ENCODE data around the gene SLC6A18. TPM values are rescaled to one million over a fixed set of nuclear protein-coding genes. Genes with fewer than 3 reads are reported as not detected.

The SLC6A18 gene
- total RNA-seq, 8 experiments from 2014 or later: 0.14 TPM; not detected in 7

- WGBS, 10 experiments: 0 to 83% (median 25%) methylated on average over 1 to 10 of the region's 31 CpGs; no CpG with 5 or more reads in 5 of the 10 experiments
- Histone ChIP-seq H3K4me1 (replicated peaks in 1 of 2) (peaks cover 22 to 25% of the 10 kb centered on the region in 2 donors), H3K27ac (peak overlapping the region; percentile 59 to 60), H3K4me3 (no peak overlapping the region)
- in situ Hi-C loops (cut with MboI; ENCODE audit: low pct_unique_long_range_greater_than_20kb in 2 of 9, low sequenced_read_pairs in 9 of 9, unreplicated experiment in 9 of 9): loop anchor here in 1 of 9 experiments (25.0 kb wide), 1 partner anchor 454 kb away; no protein-coding TSS in a partner anchor
- ATAC-seq (replicated peaks in 6 of 8): peak in 5 of 8 experiments; percentile 87 to 93 (median 89)
These were observed 42.4 kb upstream of the SLC6A18 start for GRCh38 chr5:1182633-1183423.

- WGBS, 10 experiments: 0 to 8% methylated on average over 1 to 2 of the region's 18 CpGs; no CpG with 5 or more reads in 8 of the 10 experiments
- H3K4me3 ChIP-seq: no peak overlapping the region
- ATAC-seq (replicated peaks in 6 of 8): peak in 5 of 8 experiments; percentile 58 to 65 (median 59)
- peak overlapping the region; percentile 59 to 60 for H3K27ac ChIP-seq
- in situ Hi-C loops (cut with MboI; ENCODE audit: low pct_unique_long_range_greater_than_20kb in 2 of 9, low sequenced_read_pairs in 9 of 9, unreplicated experiment in 9 of 9): loop anchor here in 1 of 9 experiments (25.0 kb wide), 1 partner anchor 454 kb away; no protein-coding TSS in a partner anchor
- H3K4me1 ChIP-seq (replicated peaks in 1 of 2): peaks cover 22 to 25% of the 10 kb centered on the region in 2 donors
These were observed 41.6 kb upstream of the SLC6A18 start for GRCh38 chr5:1183424-1184162.

GRCh38 chr5:1184163-1184470 lies 41.1 kb upstream of the SLC6A18 start:
- Histone ChIP-seq H3K4me3 (no peak overlapping the region), H3K4me1 (replicated peaks in 1 of 2) (peaks cover 22 to 25% of the 10 kb centered on the region in 2 donors), H3K27ac (peak overlapping the region in 1 of 2 donors; percentile 60)
- WGBS, 10 experiments: 100% methylated on average over 1 of the region's 8 CpGs; no CpG with 5 or more reads in 9 of the 10 experiments
- in situ Hi-C loops (cut with MboI; ENCODE audit: low pct_unique_long_range_greater_than_20kb in 2 of 9, low sequenced_read_pairs in 9 of 9, unreplicated experiment in 9 of 9): loop anchor here in 1 of 9 experiments (25.0 kb wide), 1 partner anchor 453 kb away; no protein-coding TSS in a partner anchor
- ATAC-seq (replicated peaks in 6 of 8): no peak

GRCh38 chr5:1184481-1184880 lies 40.7 kb upstream of the SLC6A18 start:
- ATAC-seq (replicated peaks in 6 of 8): no peak
- Histone ChIP-seq H3K27ac (no peak overlapping the region), H3K4me1 (replicated peaks in 1 of 2) (peaks cover 22 to 25% of the 10 kb centered on the region in 2 donors), H3K4me3 (no peak overlapping the region)
- 80 to 100% methylated on average over 1 of the region's 7 CpGs; no CpG with 5 or more reads in 8 of the 10 experiments for WGBS, 10 experiments
- in situ Hi-C loops (cut with MboI; ENCODE audit: low pct_unique_long_range_greater_than_20kb in 2 of 9, low sequenced_read_pairs in 9 of 9, unreplicated experiment in 9 of 9): loop anchor here in 1 of 9 experiments (25.0 kb wide), 1 partner anchor 453 kb away; no protein-coding TSS in a partner anchor

- H3K4me1 ChIP-seq (replicated peaks in 1 of 2): peaks cover 22 to 25% of the 10 kb centered on the region in 2 donors
- WGBS, 10 experiments: 47 to 97% (median 67%) methylated on average over 3 to 7 of the region's 10 CpGs; no CpG with 5 or more reads in 4 of the 10 experiments
- in situ Hi-C loops (cut with MboI; ENCODE audit: low pct_unique_long_range_greater_than_20kb in 2 of 9, low sequenced_read_pairs in 9 of 9, unreplicated experiment in 9 of 9): loop anchor here in 1 of 9 experiments (25.0 kb wide), 1 partner anchor 452 kb away; no protein-coding TSS in a partner anchor
- no peak overlapping the region for H3K4me3 ChIP-seq
- ATAC-seq (replicated peaks in 6 of 8): no peak
- no peak overlapping the region for H3K27ac ChIP-seq
These were observed 40.0 kb upstream of the SLC6A18 start for GRCh38 chr5:1185038-1185627.

GRCh38 chr5:1185629-1186350 lies 39.4 kb upstream of the SLC6A18 start:
- peak in 1 of 8 experiments; percentile 16 for ATAC-seq (replicated peaks in 6 of 8)
- WGBS, 10 experiments: 0 to 100% (median 83%) methylated on average over 1 to 7 of the region's 12 CpGs; no CpG with 5 or more reads in 2 of the 10 experiments
- in situ Hi-C loops (cut with MboI; ENCODE audit: low pct_unique_long_range_greater_than_20kb in 2 of 9, low sequenced_read_pairs in 9 of 9, unreplicated experiment in 9 of 9): loop anchor here in 1 of 9 experiments (25.0 kb wide), 1 partner anchor 452 kb away; no protein-coding TSS in a partner anchor
- H3K4me1 ChIP-seq (replicated peaks in 1 of 2): peaks cover 24 to 27% of the 10 kb centered on the region in 2 donors
- no peak overlapping the region for H3K4me3 ChIP-seq
- no peak overlapping the region for H3K27ac ChIP-seq

GRCh38 chr5:1186351-1187233 lies 38.6 kb upstream of the SLC6A18 start:
- WGBS, 10 experiments: 0 to 70% (median 38%) methylated on average over 1 to 6 of the region's 18 CpGs; no CpG with 5 or more reads in 2 of the 10 experiments
- ATAC-seq (replicated peaks in 6 of 8): no peak

GRCh38 chr5:1187234-1187949 lies 37.8 kb upstream of the SLC6A18 start:
- H3K4me3 ChIP-seq: no peak overlapping the region
- WGBS, 10 experiments: 68% methylated on average over 5 of the region's 18 CpGs; no CpG with 5 or more reads in 9 of the 10 experiments
- H3K27ac ChIP-seq: no peak overlapping the region
- peaks cover 23 to 25% of the 10 kb centered on the region in 2 donors for H3K4me1 ChIP-seq (replicated peaks in 1 of 2)
- no peak for ATAC-seq (replicated peaks in 6 of 8)
- in situ Hi-C loops (cut with MboI; ENCODE audit: low pct_unique_long_range_greater_than_20kb in 2 of 9, low sequenced_read_pairs in 9 of 9, unreplicated experiment in 9 of 9): loop anchor here in 1 of 9 experiments (25.0 kb wide), 1 partner anchor 450 kb away; no protein-coding TSS in a partner anchor

More at GRCh38 chr5:1186351-1187233, 38.6 kb upstream of the SLC6A18 start:
- Histone ChIP-seq H3K27ac (no peak overlapping the region), H3K4me3 (no peak overlapping the region), H3K4me1 (replicated peaks in 1 of 2) (peaks cover 25 to 26% of the 10 kb centered on the region in 2 donors)
- in situ Hi-C loops (cut with MboI; ENCODE audit: low pct_unique_long_range_greater_than_20kb in 2 of 9, low sequenced_read_pairs in 9 of 9, unreplicated experiment in 9 of 9): loop anchor here in 1 of 9 experiments (25.0 kb wide), 1 partner anchor 451 kb away; no protein-coding TSS in a partner anchor

- Histone ChIP-seq H3K4me1 (replicated peaks in 1 of 2) (peaks cover 17 to 19% of the 10 kb centered on the region in 2 donors), H3K4me3 (no peak overlapping the region), H3K27ac (no peak overlapping the region)
- in situ Hi-C loops (cut with MboI; ENCODE audit: low pct_unique_long_range_greater_than_20kb in 2 of 9, low sequenced_read_pairs in 9 of 9, unreplicated experiment in 9 of 9): loop anchor here in 1 of 9 experiments (25.0 kb wide), 1 partner anchor 449 kb away; no protein-coding TSS in a partner anchor
- no peak for ATAC-seq (replicated peaks in 6 of 8)
- 17 to 93% (median 84%) methylated on average over 2 to 7 of the region's 8 CpGs; no CpG with 5 or more reads in 2 of the 10 experiments for WGBS, 10 experiments
These were observed 37.2 kb upstream of the SLC6A18 start for GRCh38 chr5:1187950-1188334.

- no peak for ATAC-seq (replicated peaks in 6 of 8)
- Histone ChIP-seq H3K27ac (no peak overlapping the region), H3K4me3 (no peak overlapping the region), H3K4me1 (replicated peaks in 1 of 2) (peaks cover 12 to 14% of the 10 kb centered on the region in 2 donors)
- 17 to 90% (median 52%) methylated on average over 2 to 5 of the region's 6 CpGs; no CpG with 5 or more reads in 2 of the 10 experiments for WGBS, 10 experiments
- in situ Hi-C loops (cut with MboI; ENCODE audit: low pct_unique_long_range_greater_than_20kb in 2 of 9, low sequenced_read_pairs in 9 of 9, unreplicated experiment in 9 of 9): loop anchor here in 1 of 9 experiments (25.0 kb wide), 1 partner anchor 449 kb away; no protein-coding TSS in a partner anchor
These were observed 36.7 kb upstream of the SLC6A18 start for GRCh38 chr5:1188464-1188863.
